HG03558 (cell line): ENCODE measurements around the gene NFYB.
"Not testable (repeated sequence)": the region's sequence is repeated elsewhere in the genome, so short reads cannot be mapped to it uniquely, and the experiment has no call there.

ENCODE experiments used
- ATAC-seq: cut with Tn5 transposase; IDR thresholded peaks from one replicate; pipeline ENCODE4 v1.9.1; 2021; ENCODE audit warnings: moderate number of reproducible peaks; ENCODE audit not compliant: unreplicated experiment; ENCODE audit errors: extremely low read depth

The NFYB gene

DNA sequence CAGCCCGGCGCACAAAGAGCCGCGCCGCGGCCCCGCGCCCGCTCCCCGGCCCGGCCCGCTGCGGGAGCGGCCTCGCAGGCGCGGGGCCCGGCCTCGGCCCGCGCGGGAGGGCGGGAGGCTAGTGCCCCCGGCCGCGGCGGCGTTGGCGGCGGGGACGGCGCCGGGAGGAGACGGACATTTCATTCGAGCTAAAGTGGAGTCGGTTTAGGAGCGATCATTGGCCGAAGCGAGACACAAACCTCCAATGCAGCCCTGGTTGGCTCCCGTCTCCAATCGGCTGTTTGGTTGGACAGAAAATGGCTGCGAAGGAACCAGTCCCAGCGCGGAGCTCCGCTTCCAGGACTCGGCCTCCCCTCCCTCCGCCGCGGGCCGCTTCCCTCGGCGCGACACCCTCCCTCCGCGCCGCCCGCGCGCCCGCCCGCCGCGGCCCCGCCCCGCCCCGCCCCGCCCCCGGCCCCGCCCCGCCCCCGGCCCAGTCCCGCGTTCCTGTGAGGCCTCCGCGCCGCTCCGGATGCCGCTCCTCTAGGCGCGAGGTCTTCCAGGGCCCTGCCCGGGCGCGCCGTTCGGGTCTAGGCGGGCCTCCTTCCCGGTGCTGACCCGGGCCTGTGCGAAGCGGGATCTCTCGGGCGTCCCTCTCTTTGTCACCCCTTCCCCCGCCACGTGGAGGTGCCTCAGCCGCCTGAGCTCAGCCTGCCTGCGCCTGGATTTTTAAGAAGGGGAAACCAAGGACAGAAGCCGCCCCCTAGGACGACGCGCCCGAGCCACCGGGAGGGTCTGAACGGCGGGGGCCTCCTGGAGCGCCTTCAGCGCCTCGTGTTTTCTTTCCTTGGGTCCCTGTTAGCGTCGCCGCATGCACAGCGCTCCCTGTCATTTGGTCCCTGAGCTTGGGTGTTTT, at the start of gene NFYB:
TSS of gene NFYB (minus strand) at position 309 of the 895 bp plus-strand sequence. CDS start 2,757 bp downstream, outside the sequence.
- ATAC-seq: peak; percentile 84

GRCh38 chr12:104187446-104188155, 49.6 kb upstream of the NFYB start:
- no peak for ATAC-seq

DNA sequence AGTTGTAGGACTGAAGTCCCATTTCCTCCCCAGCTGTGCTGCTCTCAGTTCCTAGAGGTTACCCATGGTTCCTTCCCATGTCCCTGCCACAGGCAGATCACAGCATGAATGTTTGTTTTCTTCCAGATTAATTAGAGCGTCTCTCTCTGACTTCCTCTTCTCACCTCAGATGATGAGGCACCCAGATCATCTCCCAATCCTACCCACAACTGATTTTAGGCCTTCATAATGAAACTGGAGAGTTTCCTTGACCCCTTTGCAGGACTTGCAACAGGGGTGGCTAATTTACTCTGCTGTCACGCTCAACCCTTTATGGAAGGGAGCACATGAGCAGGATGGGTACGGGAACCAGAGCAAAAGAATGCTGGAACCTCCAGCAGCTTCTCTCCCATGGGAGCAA, 45.4 kb upstream of the NFYB start:
- no peak for ATAC-seq

- ATAC-seq: no peak
These were observed 44.8 kb upstream of the NFYB start for GRCh38 chr12:104182621-104183378.

DNA sequence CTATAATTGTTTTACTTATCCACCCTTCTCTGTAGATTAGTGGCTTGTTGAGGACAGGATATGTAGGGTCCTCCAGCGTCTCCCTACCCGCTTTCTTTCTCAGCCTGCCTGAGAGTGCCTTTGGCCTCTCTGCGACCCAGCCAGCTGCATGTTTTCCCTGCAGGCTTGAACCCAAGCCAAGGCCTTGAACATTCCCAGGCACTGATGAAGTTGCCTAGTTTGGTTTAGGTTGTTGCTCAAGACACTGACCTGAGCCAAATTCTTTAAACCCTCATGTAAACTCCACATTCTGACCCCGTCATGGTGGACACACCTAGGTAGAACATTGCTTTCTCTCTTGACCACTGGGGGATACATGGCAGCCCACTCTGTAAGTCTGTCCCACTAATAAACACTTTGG, 44.1 kb upstream of the NFYB start:
- no peak for ATAC-seq

DNA sequence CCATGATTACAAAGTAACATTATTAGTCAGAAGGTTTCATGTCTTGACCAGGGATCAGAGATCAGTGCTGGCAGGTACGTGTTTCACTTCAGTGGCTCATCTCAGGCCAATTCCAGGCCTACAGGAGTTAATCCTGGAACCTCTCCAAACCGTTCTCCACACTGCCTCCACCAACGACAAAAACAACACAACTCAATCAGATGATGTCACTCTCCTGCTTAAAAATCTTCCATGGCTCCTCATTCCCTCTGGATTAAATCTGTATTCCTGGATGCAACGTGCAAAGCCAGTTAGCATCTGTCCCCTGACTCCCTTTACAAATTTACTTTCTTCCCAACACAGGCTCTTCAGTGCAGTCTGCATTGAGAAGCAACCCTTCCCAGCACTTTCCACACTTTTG, 43.3 kb upstream of the NFYB start:
- ATAC-seq: no peak

GRCh38 chr12:104180374-104180773, 42.4 kb upstream of the NFYB start:
- no peak for ATAC-seq

GRCh38 chr12:104177663-104178501, 39.9 kb upstream of the NFYB start:
- no peak for ATAC-seq

DNA sequence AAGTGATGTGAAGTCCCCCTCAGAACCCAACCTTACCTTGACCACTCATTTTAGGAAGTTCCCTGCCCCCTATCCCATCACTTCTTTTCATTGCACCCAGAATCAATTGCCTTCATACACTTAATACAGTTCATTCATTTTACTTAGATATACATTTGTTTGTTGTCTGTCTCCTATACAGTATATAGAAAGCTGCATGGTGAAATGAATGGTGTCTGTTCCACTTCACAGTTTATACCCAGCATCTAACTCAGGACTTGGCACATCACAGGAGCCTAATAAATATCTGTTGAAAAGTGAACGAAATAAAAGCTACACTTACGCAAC, 39.3 kb upstream of the NFYB start:
- no peak for ATAC-seq

DNA sequence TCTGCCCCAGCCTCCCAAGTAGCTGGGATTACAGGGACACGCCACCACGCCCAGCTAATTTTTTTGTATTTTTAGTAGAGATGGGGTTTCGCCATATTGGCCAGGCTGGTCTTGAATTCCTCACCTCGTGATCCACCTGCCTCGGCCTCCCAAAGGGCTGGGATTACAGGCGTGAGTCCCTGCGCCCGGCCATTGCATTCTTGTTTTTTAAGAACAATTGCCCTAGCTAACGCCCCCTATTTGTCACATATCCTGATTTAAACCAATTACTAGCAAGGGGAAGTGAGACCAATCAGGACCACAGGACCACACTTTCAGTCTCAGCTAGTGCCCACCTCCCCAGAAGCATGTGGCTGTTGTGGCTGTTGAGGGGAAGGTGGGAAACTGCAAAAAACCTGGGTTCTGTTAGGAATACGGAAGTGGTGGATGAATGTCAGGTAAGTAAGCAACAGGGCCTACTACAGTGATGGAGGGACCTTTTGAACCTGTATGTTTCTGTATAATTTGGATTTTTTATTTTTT, 37.8 kb upstream of the NFYB start:
- no peak for ATAC-seq

- not testable (repeated sequence) for ATAC-seq
These were observed 35.8 kb upstream of the NFYB start for GRCh38 chr12:104173804-104174203.

GRCh38 chr12:104172570-104172947, 34.5 kb upstream of the NFYB start:
- no peak for ATAC-seq

DNA sequence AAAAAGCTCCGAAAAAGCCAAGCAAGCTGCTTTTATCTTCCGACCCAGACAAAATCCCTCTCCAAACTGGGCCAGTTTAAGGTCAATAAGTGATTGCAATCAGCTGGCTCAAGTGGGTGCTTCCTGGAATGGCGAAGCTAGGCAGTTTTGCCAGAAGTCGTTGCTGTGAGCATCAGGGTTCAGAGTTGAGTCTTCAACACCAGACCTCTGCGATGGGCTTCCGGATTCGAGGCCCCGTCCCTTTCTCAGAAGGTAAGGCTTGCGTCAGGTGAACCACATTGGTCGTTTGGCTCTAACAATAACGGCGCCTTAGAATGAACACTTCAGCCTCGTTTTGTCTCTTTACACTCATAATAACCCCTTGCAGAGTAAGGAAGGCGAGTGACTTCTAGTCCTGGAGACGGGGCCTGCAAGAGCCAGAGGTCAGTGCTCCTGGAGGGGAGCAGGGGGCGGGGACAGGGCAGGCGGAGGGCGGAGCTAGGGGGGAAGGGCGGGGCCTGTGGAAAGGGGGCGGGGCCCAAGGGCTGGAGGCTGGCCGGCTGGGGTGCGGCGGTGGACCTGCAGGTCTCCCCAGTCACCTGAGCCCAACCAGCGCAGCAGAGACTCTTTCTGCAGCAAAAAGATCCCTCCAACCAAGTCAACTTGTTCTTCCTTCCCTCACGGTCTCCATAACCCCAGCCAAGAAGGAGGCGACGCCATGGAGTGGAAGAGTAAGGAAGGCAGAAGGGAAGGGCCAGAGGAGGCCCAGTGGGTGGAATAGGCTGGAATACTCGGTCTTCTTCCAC, 34.0 kb upstream of the NFYB start:
- ATAC-seq: no peak

DNA sequence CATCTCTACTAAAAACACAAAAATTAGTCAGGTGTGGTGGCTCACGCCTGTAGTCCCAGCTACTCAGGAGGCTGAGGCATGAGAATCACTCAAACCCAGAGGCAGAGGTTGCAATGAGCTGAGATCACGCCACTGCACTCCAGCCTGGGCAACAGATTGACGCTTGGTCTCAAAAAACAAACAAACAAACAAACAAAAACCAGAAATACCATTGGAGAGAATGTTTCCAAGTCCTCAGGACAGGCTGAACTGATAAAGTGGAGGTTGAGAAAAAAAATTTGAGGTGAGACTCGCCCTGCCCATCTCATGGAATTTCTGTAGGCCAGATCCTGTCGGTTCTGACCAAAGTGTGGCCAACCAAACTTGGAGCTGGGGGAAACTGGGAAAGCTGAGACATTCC, 30.6 kb upstream of the NFYB start:
- ATAC-seq: no peak

- no peak for ATAC-seq
These were observed 29.8 kb upstream of the NFYB start for GRCh38 chr12:104167519-104168458.

DNA sequence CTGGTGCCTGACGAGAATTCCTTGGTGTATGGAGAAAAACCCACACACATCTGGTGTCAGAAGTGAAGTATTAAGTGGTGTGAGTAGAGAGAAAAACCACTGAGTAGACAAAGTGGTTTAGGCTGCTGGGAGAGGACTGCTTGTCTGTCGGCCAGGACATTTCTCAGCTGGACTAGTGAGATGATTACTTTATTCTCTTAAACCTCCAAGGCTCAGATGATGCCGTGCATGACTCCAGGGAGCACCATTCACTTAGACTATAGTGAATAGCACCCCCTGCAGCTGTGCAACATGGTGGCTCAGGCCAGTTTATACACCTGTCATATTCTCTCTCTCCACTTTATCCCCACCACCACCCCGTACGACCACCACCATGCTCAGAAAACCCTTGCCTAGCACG, 28.5 kb upstream of the NFYB start:
- ATAC-seq: no peak

DNA sequence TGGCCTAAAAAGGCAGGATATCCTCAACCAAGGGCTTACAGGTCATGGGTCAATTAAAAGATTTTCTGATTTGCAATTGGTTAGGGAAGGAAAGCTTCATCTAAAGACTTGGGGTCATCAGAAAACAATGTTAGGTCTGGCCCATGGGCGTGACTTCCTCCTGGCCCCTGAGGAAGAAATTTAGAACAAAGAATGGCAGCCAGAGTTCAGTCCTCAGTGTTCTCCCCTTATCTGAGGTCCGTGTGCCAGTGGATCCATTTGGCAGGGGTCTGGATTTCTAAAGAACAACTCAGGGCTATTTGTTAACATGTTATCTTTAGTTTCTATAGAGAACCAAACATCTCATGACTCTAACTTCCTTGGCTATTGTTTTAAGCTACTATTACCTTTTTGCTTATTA, 27.8 kb upstream of the NFYB start:
- no peak for ATAC-seq

DNA sequence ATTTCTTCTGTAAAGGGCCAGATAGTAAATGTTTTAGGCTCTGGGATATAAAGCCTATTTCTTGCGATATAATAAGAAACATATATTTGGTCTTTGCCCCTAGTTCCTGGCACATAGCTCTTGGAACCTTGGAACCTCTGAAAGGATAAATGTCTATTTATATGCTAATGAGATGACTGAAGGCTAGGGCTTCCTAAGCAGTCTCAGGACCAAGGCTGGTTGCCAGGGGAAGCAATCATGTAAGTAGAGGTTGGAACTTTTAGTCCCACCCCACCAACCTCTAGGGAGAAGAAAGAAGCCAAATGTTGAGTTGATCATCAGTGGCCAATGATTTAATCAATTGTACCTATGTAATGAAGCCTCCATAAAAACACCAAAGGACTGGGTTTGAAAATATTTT, 26.6 kb upstream of the NFYB start:
- ATAC-seq: no peak
